ENCODE data around the gene ANK3.

Gene ANK3

GRCh38 chr10:60323162-60323561, 66.5 kb downstream of the ANK3 start:
- no peak overlapping the region for H3K4me3 ChIP-seq (replicated peaks in 1 of 2; ENCODE audit: low read depth in 2 of 2, low read length in 2 of 2)
- TF ChIP-seq CTCF (IDR thresholded peaks at IDR 0.05; ENCODE audit: low read depth, low read length) = no peak

GRCh38 chr10:60320666-60321065, 69.0 kb downstream of the ANK3 start:
- H3K4me3 ChIP-seq (replicated peaks in 1 of 2; ENCODE audit: low read depth in 2 of 2, low read length in 2 of 2) = no peak overlapping the region
- TF ChIP-seq CTCF (IDR thresholded peaks at IDR 0.05; ENCODE audit: low read depth, low read length) = no peak
- no peak for DNase-seq (ENCODE audit: low read depth in 2 of 2)

More at GRCh38 chr10:60323162-60323561, 66.5 kb downstream of the ANK3 start:
- no peak for DNase-seq (ENCODE audit: low read depth in 2 of 2)

GRCh38 chr10:60316029-60316428, 73.6 kb downstream of the ANK3 start:
- no peak for TF ChIP-seq CTCF (IDR thresholded peaks at IDR 0.05; ENCODE audit: low read depth, low read length)
- no peak overlapping the region for H3K4me3 ChIP-seq (replicated peaks in 1 of 2; ENCODE audit: low read depth in 2 of 2, low read length in 2 of 2)

GRCh38 chr10:60315311-60315710, 74.4 kb downstream of the ANK3 start:
- no peak for TF ChIP-seq CTCF (IDR thresholded peaks at IDR 0.05; ENCODE audit: low read depth, low read length)
- no peak for DNase-seq (ENCODE audit: low read depth in 2 of 2)
- H3K4me3 ChIP-seq (replicated peaks in 1 of 2; ENCODE audit: low read depth in 2 of 2, low read length in 2 of 2) = no peak overlapping the region

More at GRCh38 chr10:60316029-60316428, 73.6 kb downstream of the ANK3 start:
- no peak for DNase-seq (ENCODE audit: low read depth in 2 of 2)

- H3K4me3 ChIP-seq (replicated peaks in 1 of 2; ENCODE audit: low read depth in 2 of 2, low read length in 2 of 2) = no peak overlapping the region
- peak; percentile 73 to 79 for DNase-seq (ENCODE audit: low read depth in 2 of 2)
- TF ChIP-seq CTCF (IDR thresholded peaks at IDR 0.05; ENCODE audit: low read depth, low read length) = no peak
Observed at GRCh38 chr10:60314069-60314940, 75.4 kb downstream of the ANK3 start.

GRCh38 chr10:60313589-60313952, 76.1 kb downstream of the ANK3 start:
- TF ChIP-seq CTCF (IDR thresholded peaks at IDR 0.05; ENCODE audit: low read depth, low read length) = no peak
- no peak for DNase-seq (ENCODE audit: low read depth in 2 of 2)
- H3K4me3 ChIP-seq (replicated peaks in 1 of 2; ENCODE audit: low read depth in 2 of 2, low read length in 2 of 2) = no peak overlapping the region
